Measurements from ENCODE around the gene GJD4. TPM values are rescaled to one million over a fixed set of nuclear protein-coding genes. Genes with fewer than 3 reads are reported as not detected.

GJD4 gene
- total RNA-seq, 2 donors from 2014 or later: 1.1 TPM; not detected in 1

GRCh38 chr10:35631404-35631803 lies 26.3 kb downstream of the GJD4 start:
- 84% methylated on average over 1 of the region's 1 CpG for WGBS
- no peak for DNase-seq (ENCODE audit: low spot score)
- no peaks in the 10 kb centered on the region for H3K4me1 ChIP-seq (replicated peaks)

GRCh38 chr10:35632027-35632426 lies 26.9 kb downstream of the GJD4 start:
- H3K4me1 ChIP-seq (replicated peaks): no peaks in the 10 kb centered on the region
- H3K36me3 ChIP-seq: no peaks in the 10 kb centered on the region
- no peaks in the 10 kb centered on the region for H3K9me3 ChIP-seq
- TF ChIP-seq CTCF (IDR thresholded peaks at IDR 0.05): no peak
- no peak for DNase-seq (ENCODE audit: low spot score)
- no peak overlapping the region for H3K27ac ChIP-seq
- H3K4me3 ChIP-seq: no peak overlapping the region
- intact Hi-C loops (cut with DNase I): no loop called here
- no peaks in the 10 kb centered on the region for H3K27me3 ChIP-seq (replicated peaks; ENCODE audit: insufficient read depth)

More at GRCh38 chr10:35631404-35631803, 26.3 kb downstream of the GJD4 start:
- H3K27ac ChIP-seq: no peak overlapping the region
- no peaks in the 10 kb centered on the region for H3K27me3 ChIP-seq (replicated peaks; ENCODE audit: insufficient read depth)
- H3K4me3 ChIP-seq: no peak overlapping the region
- H3K36me3 ChIP-seq: no peaks in the 10 kb centered on the region
- no peak for TF ChIP-seq POLR2AphosphoS5 (IDR thresholded peaks at IDR 0.05)
- no peak for TF ChIP-seq POLR2A (IDR thresholded peaks at IDR 0.05)
- TF ChIP-seq CTCF (IDR thresholded peaks at IDR 0.05): no peak
- H3K9me3 ChIP-seq: no peaks in the 10 kb centered on the region
- intact Hi-C loops (cut with DNase I): no loop called here

GRCh38 chr10:35633006-35633980 lies 28.2 kb downstream of the GJD4 start:
- WGBS: 52% methylated on average over 12 of the region's 12 CpGs
- Histone ChIP-seq H3K36me3 (no peaks in the 10 kb centered on the region), H3K27ac (no peak overlapping the region), H3K4me1 (replicated peaks) (no peaks in the 10 kb centered on the region), H3K4me3 (no peak overlapping the region), H3K9me3 (no peaks in the 10 kb centered on the region), H3K27me3 (replicated peaks; ENCODE audit: insufficient read depth) (no peaks in the 10 kb centered on the region)
- intact Hi-C loops (cut with DNase I): no loop called here
- TF ChIP-seq CTCF (IDR thresholded peaks at IDR 0.05) (no peak), POLR2A (IDR thresholded peaks at IDR 0.05) (no peak), POLR2AphosphoS5 (IDR thresholded peaks at IDR 0.05) (no peak)
- DNase-seq (ENCODE audit: low spot score): no peak

- Histone ChIP-seq H3K27me3 (replicated peaks; ENCODE audit: insufficient read depth) (no peaks in the 10 kb centered on the region), H3K27ac (no peak overlapping the region), H3K4me3 (no peak overlapping the region), H3K36me3 (no peaks in the 10 kb centered on the region), H3K4me1 (replicated peaks) (no peaks in the 10 kb centered on the region), H3K9me3 (no peaks in the 10 kb centered on the region)
- intact Hi-C loops (cut with DNase I): loop anchor here (2.0 to 5.0 kb wide), 2 partner anchors 1143 to 1247 kb away; no protein-coding TSS in a partner anchor
- DNase-seq (ENCODE audit: low spot score): peak; percentile 41
- TF ChIP-seq CTCF (IDR thresholded peaks at IDR 0.05) (peak; percentile 79 to 95 (median 88)), POLR2AphosphoS5 (IDR thresholded peaks at IDR 0.05) (no peak)
- 10% methylated on average over 6 of the region's 6 CpGs for WGBS
Observed at GRCh38 chr10:35635576-35635975, 30.4 kb downstream of the GJD4 start.

- intact Hi-C loops (cut with DNase I): loop anchor here (5.0 kb wide), 1 partner anchor 1245 kb away; no protein-coding TSS in a partner anchor
- no peaks in the 10 kb centered on the region for H3K27me3 ChIP-seq (replicated peaks; ENCODE audit: insufficient read depth)
- no peak for DNase-seq (ENCODE audit: low spot score)
- H3K27ac ChIP-seq: no peak overlapping the region
- TF ChIP-seq POLR2A (IDR thresholded peaks at IDR 0.05) (no peak), POLR2AphosphoS5 (IDR thresholded peaks at IDR 0.05) (no peak), CTCF (IDR thresholded peaks at IDR 0.05) (no peak)
- 51% methylated on average over 7 of the region's 7 CpGs for WGBS
- H3K4me3 ChIP-seq: no peak overlapping the region
- no peaks in the 10 kb centered on the region for H3K4me1 ChIP-seq (replicated peaks)
- no peaks in the 10 kb centered on the region for H3K36me3 ChIP-seq
- H3K9me3 ChIP-seq: no peaks in the 10 kb centered on the region
Observed at GRCh38 chr10:35636956-35637355, 31.8 kb downstream of the GJD4 start.

All from prostate gland (tissue), 2 donors.